ENCODE measurements around the gene PLXNC1.

Gene PLXNC1

GRCh38 chr12:94183708-94184379 lies 35.5 kb downstream of the PLXNC1 start:
- no peak for DNase-seq

GRCh38 chr12:94184995-94185719 lies 36.8 kb downstream of the PLXNC1 start:
- DNase-seq, result no peak

DNA sequence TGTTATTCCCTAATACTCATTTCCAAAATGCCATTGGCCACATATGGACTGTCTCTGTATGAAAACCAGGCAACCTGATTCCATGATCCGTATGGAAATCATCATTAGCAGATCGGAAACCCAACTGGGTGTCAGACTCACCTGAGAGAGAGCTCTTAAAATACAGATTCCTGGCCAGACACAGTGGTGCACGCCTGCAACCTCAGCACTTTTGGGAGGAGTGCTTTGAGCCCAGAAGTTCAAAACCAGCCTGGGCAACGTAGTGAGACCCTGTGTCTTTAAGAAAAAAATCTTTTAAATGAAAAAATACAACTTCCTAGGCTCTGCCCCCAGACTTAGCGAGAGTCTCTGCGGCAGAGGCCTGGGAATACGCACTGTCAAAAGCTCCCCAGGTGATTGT lies 37.4 kb downstream of the PLXNC1 start:
- no peak for DNase-seq

DNA sequence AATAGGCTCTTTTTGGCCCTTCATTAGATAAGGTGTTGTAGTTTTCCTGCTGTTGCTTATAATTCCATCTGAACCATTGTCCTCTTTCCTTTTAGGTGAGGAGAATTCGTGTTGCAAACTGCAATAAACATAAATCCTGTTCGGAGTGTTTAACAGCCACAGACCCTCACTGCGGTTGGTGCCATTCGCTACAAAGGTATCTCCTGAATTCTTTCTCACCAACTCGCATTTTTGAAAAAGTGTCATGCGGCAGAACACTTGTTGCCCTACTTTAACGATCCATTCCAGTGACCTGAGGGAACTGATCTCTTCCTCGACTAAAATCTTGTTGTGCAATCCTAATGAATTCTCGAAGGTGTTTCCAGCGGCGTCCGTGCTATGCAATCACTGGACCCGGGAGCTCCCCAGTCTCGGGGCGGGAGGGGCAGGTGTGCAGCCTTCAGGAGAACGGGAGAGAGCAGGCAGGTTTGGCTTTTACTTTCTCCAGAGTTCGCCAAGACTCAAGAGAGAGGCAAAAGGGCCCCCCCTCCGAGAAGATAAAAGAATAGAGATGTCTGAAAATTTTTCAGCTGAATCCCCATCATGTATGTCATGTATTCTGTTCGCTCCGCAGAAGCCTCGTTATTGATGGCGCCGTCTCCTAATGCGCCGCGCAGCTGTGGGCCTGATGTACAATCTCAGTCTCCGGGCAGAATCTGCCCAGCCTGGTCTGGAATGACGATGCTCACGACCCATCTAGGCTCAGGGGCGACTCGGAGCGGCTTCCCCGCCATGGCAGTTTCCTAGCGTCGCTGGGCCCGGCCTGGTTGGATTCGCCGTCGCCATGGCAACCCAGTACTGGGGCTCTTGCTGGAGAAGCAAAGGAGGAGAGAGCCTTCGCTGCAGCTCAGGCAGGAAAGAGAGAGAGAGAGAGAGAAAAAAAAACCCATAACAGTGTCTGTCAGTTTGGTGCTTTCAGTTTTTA lies 38.2 kb downstream of the PLXNC1 start:
- DNase-seq, result no peak

DNA sequence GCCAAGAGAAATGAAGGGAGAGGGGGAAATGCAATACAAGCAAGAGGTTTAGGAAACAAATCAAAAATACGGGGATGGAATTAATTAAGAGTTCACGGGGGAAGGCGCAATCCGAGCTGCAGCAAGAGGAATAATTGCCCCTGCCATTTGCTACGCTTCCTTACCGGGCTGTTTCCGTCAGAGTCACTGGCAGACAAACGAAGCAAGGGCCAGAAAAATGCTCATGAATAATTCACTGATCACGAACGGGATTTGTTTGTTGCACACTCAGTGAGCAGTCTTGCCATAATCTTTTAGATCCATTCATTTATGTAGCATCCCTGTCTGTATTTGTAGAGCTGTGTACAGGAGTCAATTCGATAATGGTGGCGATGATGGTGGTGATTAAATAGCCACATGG lies 39.0 kb downstream of the PLXNC1 start:
- peak; percentile 10 to 56 for DNase-seq

GRCh38 chr12:94190623-94191022 lies 42.2 kb downstream of the PLXNC1 start:
- DNase-seq, result no peak

GRCh38 chr12:94191023-94191422 lies 42.6 kb downstream of the PLXNC1 start:
- no peak for DNase-seq

DNA sequence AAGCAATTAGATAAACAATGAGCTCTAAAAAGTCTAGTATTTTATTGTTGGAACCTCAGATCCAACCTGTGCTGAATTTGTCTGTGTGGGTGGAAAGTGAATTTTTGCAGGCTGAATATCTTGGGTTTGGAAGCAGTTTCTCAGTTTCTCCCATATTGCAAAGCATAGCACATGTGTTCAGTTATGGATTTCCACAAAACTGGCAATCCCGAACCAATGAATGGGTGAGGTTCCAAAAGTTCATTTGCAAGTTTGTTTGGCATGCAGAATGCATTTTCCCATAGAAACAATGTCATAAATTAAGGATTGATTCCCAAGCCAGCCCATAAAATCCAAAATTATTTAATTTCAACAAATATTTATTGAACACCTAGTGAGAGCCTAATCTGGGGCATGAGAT lies 43.4 kb downstream of the PLXNC1 start:
- DNase-seq, result no peak

- DNase-seq, result no peak
Observed at GRCh38 chr12:94192506-94192905, 44.1 kb downstream of the PLXNC1 start.

- DNase-seq, result no peak
Observed at GRCh38 chr12:94193168-94193567, 44.8 kb downstream of the PLXNC1 start.

GRCh38 chr12:94195483-94195882 lies 47.1 kb downstream of the PLXNC1 start:
- no peak for DNase-seq

- no peak for DNase-seq
Observed at GRCh38 chr12:94198469-94198868, 50.1 kb downstream of the PLXNC1 start.

GRCh38 chr12:94198872-94199271 lies 50.5 kb downstream of the PLXNC1 start:
- no peak for DNase-seq

DNA sequence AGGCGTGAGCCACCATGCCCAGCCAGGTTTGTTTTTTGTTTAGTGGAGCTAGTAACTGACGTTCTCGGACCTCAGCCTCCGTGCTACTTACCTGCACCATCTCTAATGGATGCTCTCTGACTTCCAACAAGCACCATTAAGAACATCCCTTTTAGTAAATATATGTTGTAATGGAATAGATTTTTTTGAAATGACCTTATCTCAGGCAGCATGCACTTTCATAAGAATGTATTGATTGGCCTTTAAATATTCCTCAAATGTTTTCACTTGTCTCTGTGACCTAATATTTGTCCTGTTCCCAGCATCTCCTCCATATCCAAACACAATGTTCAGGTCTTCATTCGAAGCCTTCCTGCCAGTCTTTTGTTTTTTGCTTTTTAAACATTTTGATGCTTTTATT lies 51.7 kb downstream of the PLXNC1 start:
- no peak for DNase-seq

GRCh38 chr12:94200695-94201094 lies 52.3 kb downstream of the PLXNC1 start:
- no peak for DNase-seq

DNA sequence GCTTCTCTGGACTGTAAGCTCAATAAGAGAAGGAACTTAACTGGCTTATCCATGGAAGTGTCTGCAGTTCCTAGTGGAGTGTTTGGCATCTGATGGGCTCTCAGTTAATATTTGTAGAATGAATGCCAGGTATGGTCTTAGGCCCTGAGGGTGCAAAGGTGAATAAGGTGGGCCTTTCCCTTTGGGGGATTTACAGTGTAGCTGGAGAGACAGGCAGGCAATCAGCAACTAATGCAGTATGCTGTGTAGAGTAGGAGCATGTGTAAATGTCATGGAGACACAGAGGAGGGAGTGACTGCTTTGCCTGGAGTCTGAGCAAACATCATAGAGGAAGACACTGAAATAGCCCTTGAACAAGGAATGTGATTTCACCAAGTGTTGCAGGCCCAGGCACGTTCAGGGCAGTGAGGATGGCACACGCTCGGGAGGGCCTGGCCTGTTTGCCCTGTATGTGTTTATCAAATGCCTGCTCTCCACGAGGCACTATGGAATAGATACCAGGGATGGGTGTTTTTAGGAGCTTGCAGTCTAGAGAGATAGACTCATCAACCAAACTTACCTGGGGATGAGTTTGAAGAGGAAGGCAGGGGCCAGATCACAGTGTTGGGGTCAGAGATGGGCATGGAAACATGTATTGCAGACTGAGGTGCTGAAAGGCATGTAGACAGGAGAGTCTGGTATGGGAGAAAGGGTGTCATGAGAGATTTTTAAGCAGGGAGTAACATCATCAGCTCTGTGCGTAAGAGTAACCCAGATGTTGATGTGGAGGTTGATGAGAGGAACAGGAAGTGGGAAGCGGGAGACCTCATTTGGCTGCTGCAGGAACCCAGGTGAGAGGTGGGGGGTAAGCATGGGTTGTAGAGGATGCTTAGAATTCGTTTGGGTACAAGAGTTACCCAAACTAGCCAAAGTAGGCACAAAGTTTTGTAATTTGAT lies 54.1 kb downstream of the PLXNC1 start:
- no peak for DNase-seq

GRCh38 chr12:94203181-94203546 lies 54.8 kb downstream of the PLXNC1 start:
- DNase-seq, result no peak

GRCh38 chr12:94203796-94204195 lies 55.4 kb downstream of the PLXNC1 start:
- DNase-seq, result no peak

DNA sequence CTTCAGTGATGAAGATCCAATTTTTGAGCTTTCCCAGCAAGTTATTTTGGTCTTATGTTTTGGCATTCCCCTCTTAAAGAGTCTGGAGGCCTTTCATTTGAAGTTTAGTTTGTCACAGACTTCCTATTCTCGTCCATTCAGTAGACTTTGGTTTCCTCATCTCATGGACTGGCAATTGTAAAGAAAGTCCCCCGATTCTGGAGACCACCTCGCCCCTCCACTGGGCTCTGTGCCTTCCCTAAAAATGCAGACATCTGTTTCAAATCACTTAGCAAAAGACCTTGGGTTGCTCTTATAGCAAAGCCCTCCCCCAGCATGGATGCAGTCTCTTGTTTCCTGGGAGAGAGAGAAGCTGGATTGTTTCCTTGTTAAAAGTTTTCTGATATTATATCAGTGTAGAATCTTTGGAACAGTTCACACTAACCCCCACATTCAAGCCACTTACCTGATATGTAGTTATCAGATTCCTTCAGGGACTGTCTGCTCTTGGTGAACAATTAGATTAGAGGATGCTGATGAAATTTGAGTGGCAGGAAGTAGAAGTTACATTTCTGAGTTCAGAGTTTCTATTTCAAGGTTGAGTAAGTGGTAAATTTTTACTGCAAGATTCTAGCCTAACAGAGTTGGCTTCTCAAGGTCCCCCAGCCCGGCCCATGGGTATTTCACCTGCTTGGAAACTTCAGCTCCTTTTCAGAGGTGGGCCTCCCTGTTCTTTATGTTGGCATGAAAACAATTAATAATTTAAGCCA lies 56.3 kb downstream of the PLXNC1 start:
- no peak for DNase-seq

DNA sequence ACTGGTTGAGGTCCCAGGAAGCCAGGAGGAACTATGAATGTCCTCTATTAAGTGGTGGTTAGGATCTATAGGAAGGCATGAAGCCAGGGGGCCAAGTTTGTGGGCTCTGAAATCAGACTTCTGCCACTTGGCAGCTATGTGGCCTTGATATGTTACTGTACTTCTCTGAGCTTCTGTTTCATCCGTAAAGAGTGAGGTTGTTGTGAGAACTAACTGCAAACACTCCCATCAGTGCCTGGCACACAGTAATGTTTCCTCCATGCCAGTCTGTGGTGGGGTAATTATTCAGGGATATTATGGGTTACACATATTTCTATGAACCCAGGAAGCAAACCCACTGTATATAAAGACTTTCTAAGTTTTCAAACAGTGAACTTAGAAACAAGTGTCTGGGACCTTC lies 57.4 kb downstream of the PLXNC1 start:
- no peak for DNase-seq

DNA sequence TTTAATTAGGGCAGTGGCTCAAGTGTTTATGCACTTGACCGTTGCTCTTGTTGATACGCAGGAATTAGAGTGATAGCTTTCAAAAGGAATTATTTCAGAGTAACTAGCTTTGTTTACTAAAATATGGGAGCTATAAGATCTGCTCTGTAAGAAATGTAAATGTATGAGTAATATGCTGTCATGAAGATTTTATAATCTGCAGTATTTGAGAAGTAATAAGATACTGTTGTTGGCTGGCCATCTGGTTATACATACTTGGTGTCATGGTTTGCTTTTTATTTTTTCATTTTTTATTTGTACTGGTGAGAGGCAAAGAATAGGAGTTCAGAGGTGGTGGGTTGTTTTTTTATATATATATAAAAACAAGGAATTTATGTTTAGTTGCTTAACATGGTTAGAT lies 58.5 kb downstream of the PLXNC1 start:
- no peak for DNase-seq

- no peak for DNase-seq
Observed at GRCh38 chr12:94207467-94207848, 59.1 kb downstream of the PLXNC1 start.
